ENCODE data around the gene CENPE.

CENPE gene

GRCh38 chr4:103075894-103076746 is 122.0 kb downstream of the CENPE start:
- peak; percentile 84 for DNase-seq

DNA sequence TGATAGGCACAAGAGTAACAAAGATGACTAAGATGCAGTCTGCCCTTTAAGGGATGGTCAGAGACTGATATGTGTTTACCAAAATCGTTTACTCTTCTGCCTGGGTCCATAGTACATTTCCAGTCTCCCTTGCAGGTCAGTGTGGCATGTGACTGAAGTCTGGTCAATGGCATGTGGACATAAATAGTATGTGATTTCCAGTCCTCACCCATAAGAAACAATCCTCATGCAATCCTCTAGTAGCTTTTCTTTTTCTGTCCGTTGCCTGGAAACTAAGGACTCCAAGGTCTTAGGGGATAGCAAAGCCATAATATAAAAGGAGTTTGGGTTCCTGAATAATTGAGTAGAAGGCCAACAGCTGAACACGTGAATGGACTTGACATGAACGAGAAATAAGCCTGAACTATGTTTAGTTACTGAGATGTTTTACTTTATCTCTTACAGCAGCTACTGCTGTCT is 122.7 kb downstream of the CENPE start:
- no peak for DNase-seq

DNA sequence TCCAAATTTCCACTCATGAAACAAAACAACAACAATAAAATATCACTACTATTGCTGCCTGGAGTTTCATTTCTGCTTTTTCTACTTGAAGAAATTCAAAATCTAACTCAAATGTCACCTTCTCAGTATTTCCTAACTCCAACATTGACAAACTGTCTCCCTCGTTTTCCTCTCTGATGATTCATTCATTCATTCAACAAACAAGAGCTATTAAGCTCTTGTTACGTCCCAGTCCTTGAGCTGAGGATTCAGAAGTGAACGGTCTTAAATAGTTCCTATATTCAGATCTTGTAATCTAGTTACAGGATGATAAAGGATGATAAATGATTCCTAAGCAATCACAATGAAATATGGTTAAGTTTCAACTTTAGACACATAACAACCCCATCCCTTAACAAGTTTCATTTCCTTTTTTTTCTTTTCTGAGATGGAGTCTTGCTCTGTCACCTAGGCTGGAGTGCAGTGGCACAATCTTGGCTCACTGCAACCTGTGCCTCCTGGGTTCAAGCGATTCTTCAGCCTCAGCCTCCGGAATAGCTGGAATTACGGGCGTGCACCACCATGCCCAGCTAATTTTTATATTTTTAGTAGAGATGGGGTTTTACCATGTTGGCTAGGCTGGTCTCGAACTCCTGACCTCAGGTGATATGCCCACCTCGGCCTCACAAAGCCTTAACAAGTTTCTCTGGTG is 123.3 kb downstream of the CENPE start:
- no peak for DNase-seq

DNA sequence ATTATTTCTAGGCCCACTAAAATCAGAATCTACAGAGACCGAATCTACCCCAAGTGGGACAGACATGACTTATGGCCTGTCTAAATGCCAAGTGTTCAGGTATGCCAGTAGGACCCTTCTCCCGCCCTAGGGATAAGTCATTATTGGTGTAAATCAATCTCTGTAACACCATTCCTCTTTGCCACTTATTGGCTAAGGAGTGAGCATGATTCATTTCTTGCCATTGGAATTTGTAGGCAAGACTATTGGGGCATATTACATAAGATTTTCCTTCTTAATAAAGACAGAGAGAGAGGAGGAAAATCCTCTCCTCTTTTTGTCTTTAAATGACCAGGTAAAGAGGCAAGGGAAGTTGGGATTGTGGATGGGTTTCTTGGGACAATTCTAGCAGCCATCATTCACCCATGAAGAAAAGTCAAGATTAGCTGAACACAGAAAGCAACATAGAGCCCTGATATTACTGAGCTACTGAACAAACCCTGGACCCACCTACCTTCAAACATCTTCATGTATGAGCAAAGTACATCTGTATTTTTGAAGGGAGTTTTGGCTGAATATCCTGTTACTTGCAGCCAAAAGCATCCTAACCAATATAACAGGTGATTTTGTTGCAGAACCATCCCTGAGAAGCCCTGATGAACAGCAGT is 124.2 kb downstream of the CENPE start:
- no peak for DNase-seq

GRCh38 chr4:103067841-103068547 is 130.1 kb downstream of the CENPE start:
- DNase-seq = no peak

DNA sequence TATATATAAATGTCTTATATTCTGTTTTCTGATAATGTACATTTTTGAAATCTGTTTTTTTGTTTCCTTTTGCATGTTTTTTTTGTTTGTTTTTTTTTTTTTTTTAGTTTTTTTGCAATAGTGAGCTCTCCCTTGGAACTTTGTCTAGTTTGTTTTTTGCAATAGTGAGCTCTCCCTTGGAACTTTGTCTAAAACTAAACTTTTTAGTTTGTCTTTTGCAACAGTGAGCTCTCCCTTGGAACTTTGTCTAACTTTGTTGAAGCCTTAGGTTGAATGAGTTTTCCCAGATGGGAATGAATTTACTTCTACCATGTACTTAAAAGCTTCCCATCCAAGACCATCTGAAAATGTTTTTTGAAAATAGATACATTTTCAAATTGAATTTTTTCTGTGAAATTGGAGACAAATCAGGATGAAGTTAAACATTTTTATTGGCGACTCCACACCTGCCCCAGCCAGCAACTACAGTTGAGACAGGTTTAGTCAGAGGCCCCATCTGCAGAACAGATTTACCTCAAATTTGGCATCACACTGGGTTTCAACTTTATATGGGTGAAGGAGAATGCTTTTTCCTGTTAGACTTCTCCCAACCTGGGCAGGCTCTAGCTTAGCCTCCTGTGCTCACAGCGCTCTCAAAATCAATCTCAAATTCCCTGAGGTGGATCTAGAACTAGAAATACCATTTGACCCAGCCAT is 137.5 kb downstream of the CENPE start:
- no peak for DNase-seq
